Measurements from ENCODE around the gene SLC38A1.
A peak's percentile ranks its signal among the peaks of the same experiment; 100 is the strongest.
"Not testable (repeated sequence)": the region's sequence is repeated elsewhere in the genome, so short reads cannot be mapped to it uniquely, and the experiment has no call there.

Gene SLC38A1

GRCh38 chr12:46298261-46298660 lies 29.4 kb upstream of the SLC38A1 start:
- TF ChIP-seq CTCF (IDR thresholded peaks at IDR 0.05; ENCODE audit: low read depth, low read length): no peak
- no peak for DNase-seq (ENCODE audit: extremely low read depth, low read depth)

- TF ChIP-seq CTCF (IDR thresholded peaks at IDR 0.05; ENCODE audit: low read depth, low read length): no peak
These were observed 28.0 kb upstream of the SLC38A1 start for GRCh38 chr12:46296822-46297221.

GRCh38 chr12:46292754-46293402 lies 24.0 kb upstream of the SLC38A1 start:
- no peak for DNase-seq (ENCODE audit: extremely low read depth, low read depth)
- TF ChIP-seq CTCF (IDR thresholded peaks at IDR 0.05; ENCODE audit: low read depth, low read length): peak; percentile 19

More at GRCh38 chr12:46296822-46297221, 28.0 kb upstream of the SLC38A1 start:
- DNase-seq (ENCODE audit: extremely low read depth, low read depth): no peak

GRCh38 chr12:46291953-46292352 lies 23.1 kb upstream of the SLC38A1 start:
- DNase-seq (ENCODE audit: extremely low read depth, low read depth): not testable (repeated sequence)

GRCh38 chr12:46285177-46285576 lies 16.3 kb upstream of the SLC38A1 start:
- DNase-seq (ENCODE audit: extremely low read depth, low read depth): not testable (repeated sequence)

GRCh38 chr12:46282829-46283228 lies 14.0 kb upstream of the SLC38A1 start:
- no peak for DNase-seq (ENCODE audit: extremely low read depth, low read depth)
- TF ChIP-seq CTCF (IDR thresholded peaks at IDR 0.05; ENCODE audit: low read depth, low read length): no peak

GRCh38 chr12:46276756-46277155 lies 7.9 kb upstream of the SLC38A1 start:
- no peak for DNase-seq (ENCODE audit: extremely low read depth, low read depth)
- TF ChIP-seq CTCF (IDR thresholded peaks at IDR 0.05; ENCODE audit: low read depth, low read length): no peak

- no peak for DNase-seq (ENCODE audit: extremely low read depth, low read depth)
- TF ChIP-seq CTCF (IDR thresholded peaks at IDR 0.05; ENCODE audit: low read depth, low read length): no peak
These were observed 3.0 kb upstream of the SLC38A1 start for GRCh38 chr12:46271863-46272262.
